Keratinocyte (primary cell): ENCODE results near the gene BOD1.

Experiments used
- EZH2 ChIP-seq: IDR thresholded peaks from one replicate; pipeline ENCODE4 v1.6.1; 2012; ENCODE audit warnings: inconsistent platforms, mild to moderate bottlenecking, low read length, moderate library complexity
- TF ChIP-seq, protein P1 (sequence below), 3 experiments: IDR thresholded peaks in 1 of 3; conservative IDR thresholded peaks in 1 of 3; optimal IDR thresholded peaks in 1 of 3; 2 replicates in 2 of 3; 3 replicates in 1 of 3; pipeline versions ENCODE3 to v1.5.1; 2011; ENCODE audit warnings: low read length in 3 of 3, mild to moderate bottlenecking in 3 of 3, moderate library complexity in 2 of 3, control low read depth in 1 of 3, inconsistent platforms in 1 of 3; ENCODE audit not compliant: insufficient read depth in 2 of 3; ENCODE audit errors: extremely low read depth in 1 of 3

DNA sequence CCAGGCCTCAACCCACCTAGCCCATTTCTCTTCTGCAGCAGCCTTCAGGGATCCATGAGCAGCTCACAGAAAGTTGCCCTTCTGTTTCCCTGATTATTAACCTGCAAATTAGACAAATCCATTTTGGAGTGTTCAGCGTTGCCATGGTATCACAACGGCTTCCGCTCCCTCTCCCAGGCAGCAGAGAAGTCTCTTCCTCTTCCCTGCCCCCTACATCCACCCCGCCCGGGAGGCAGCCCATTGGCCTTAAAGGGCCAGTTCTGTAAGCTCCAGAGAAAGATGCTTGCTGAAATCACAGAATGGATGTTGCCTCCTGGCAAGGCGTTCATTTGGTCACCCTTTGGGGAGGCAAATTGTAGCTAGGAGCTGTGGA lies 47.7 kb upstream of the BOD1 start:
- TF ChIP-seq, protein P1, sequence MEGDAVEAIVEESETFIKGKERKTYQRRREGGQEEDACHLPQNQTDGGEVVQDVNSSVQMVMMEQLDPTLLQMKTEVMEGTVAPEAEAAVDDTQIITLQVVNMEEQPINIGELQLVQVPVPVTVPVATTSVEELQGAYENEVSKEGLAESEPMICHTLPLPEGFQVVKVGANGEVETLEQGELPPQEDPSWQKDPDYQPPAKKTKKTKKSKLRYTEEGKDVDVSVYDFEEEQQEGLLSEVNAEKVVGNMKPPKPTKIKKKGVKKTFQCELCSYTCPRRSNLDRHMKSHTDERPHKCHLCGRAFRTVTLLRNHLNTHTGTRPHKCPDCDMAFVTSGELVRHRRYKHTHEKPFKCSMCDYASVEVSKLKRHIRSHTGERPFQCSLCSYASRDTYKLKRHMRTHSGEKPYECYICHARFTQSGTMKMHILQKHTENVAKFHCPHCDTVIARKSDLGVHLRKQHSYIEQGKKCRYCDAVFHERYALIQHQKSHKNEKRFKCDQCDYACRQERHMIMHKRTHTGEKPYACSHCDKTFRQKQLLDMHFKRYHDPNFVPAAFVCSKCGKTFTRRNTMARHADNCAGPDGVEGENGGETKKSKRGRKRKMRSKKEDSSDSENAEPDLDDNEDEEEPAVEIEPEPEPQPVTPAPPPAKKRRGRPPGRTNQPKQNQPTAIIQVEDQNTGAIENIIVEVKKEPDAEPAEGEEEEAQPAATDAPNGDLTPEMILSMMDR (optimal IDR thresholded peaks at IDR 0.05 in 1 of 3, IDR thresholded peaks at IDR 0.05 in 1 of 3, conservative IDR thresholded peaks at IDR 0.05 in 1 of 3; ENCODE audit: extremely low read depth in 1 of 3, insufficient read depth in 2 of 3, low read length in 3 of 3) = no peak
- TF ChIP-seq EZH2 = no peak
